HepG2 (cell line): ENCODE results near the gene AMZ2. TPM values are rescaled to one million over a fixed set of nuclear protein-coding genes. Genes with fewer than 3 reads are reported as not detected.
A peak's percentile ranks its signal among the peaks of the same experiment; 100 is the strongest.

Experiments
- AHR ChIP-seq: IDR thresholded peaks from 2 replicates; pipeline ENCODE4 v1.6.1; 2018; ENCODE audit warnings: missing genetic modification reagents, missing compliant biosample characterization
- ARNT2 ChIP-seq: sonication (generic); formaldehyde crosslinking; IDR thresholded peaks from 2 replicates; pipeline ENCODE4 v1.8.0; 2022; ENCODE audit warnings: mild to moderate bottlenecking, low read depth, missing genetic modification reagents, moderate library complexity
- ELF3 ChIP-seq: IDR thresholded peaks from 2 replicates; pipeline ENCODE4 v1.6.1; 2016; ENCODE audit warnings: missing genetic modification reagents, missing compliant biosample characterization
- ERF ChIP-seq: IDR thresholded peaks from 2 replicates; pipeline ENCODE4 v1.6.1; 2018; ENCODE audit warnings: missing biosample characterization, missing genetic modification reagents
- FOXK1 ChIP-seq: sonication (generic); formaldehyde crosslinking; IDR thresholded peaks from 2 replicates; pipeline ENCODE4 v1.4.0; 2020; ENCODE audit warnings: low read depth, missing genetic modification reagents, borderline replicate concordance
- KAT2B ChIP-seq: fragments of 150-350 bp; IDR thresholded peaks from 2 replicates; pipeline ENCODE4 v1.6.1; 2014; ENCODE audit warnings: low read depth, low read length, borderline replicate concordance
- MTA1 ChIP-seq: sonication (generic); formaldehyde crosslinking; IDR thresholded peaks from 2 replicates; pipeline ENCODE4 v1.4.0; 2020; ENCODE audit warnings: missing genetic modification reagents, mild to moderate bottlenecking, borderline replicate concordance
- RFX5 ChIP-seq: IDR thresholded peaks from 2 replicates; pipeline ENCODE4 v1.6.1; 2011; ENCODE audit warnings: low read depth, low read length, improper control_type of control experiment
- RFXAP ChIP-seq: sonication (generic); formaldehyde crosslinking; IDR thresholded peaks from 2 replicates; pipeline ENCODE4 v1.4.0; 2020; ENCODE audit warnings: missing genetic modification reagents, borderline replicate concordance
- SUZ12 ChIP-seq: fragments of 150-350 bp; IDR thresholded peaks from 2 replicates; pipeline ENCODE4 v1.6.1; 2014; ENCODE audit warnings: low read depth, low read length
- TCF7L2 ChIP-seq: IDR thresholded peaks from 2 replicates; pipeline ENCODE4 v1.6.1; 2011; ENCODE audit warnings: mild to moderate bottlenecking, low read depth, low read length, moderate library complexity
- ZMAT5 ChIP-seq: sonication (generic); formaldehyde crosslinking; IDR thresholded peaks from 2 replicates; pipeline ENCODE4 v1.5.0; 2020; ENCODE audit warnings: mild to moderate bottlenecking, low read depth, missing genetic modification reagents, borderline replicate concordance
- ZNF101 ChIP-seq: sonication (generic); formaldehyde crosslinking; IDR thresholded peaks from 2 replicates; pipeline ENCODE4 v1.4.0; 2020; ENCODE audit warnings: mild to moderate bottlenecking, low read depth, missing genetic modification reagents, borderline replicate concordance
- ZNF317 ChIP-seq: sonication (generic); formaldehyde crosslinking; IDR thresholded peaks from 2 replicates; pipeline ENCODE4 v1.5.0; 2020; ENCODE audit warnings: mild to moderate bottlenecking, missing genetic modification reagents
- ZNF318 ChIP-seq: sonication (generic); formaldehyde crosslinking; IDR thresholded peaks from 2 replicates; pipeline ENCODE4 v1.4.0; 2020; ENCODE audit warnings: mild to moderate bottlenecking, missing genetic modification reagents
- ZNF382 ChIP-seq: sonication (generic); formaldehyde crosslinking; IDR thresholded peaks from 2 replicates; pipeline ENCODE4 v1.5.0; 2020; ENCODE audit warnings: missing genetic modification reagents, mild to moderate bottlenecking, borderline replicate concordance
- ZNF510 ChIP-seq: sonication (generic); formaldehyde crosslinking; IDR thresholded peaks from 2 replicates; pipeline ENCODE4 v1.4.0; 2020; ENCODE audit warnings: low read depth, mild to moderate bottlenecking, missing genetic modification reagents
- ZSCAN5A ChIP-seq: sonication (generic); formaldehyde crosslinking; IDR thresholded peaks from 2 replicates; pipeline ENCODE4 v1.8.0; 2022; ENCODE audit warnings: mild to moderate bottlenecking, missing genetic modification reagents, borderline replicate concordance
- ZZZ3 ChIP-seq: sonication (generic); formaldehyde crosslinking; IDR thresholded peaks from 2 replicates; pipeline ENCODE4 v1.4.0; 2020; ENCODE audit warnings: missing genetic modification reagents, mild to moderate bottlenecking, borderline replicate concordance
- polyA plus RNA-seq, 8 experiments: library from polyadenylated mRNA; depleted of rRNA in 3 of 8; stranded (reverse) in 7 of 8; unstranded in 1 of 8; fragments of >200 nt; fragmentation: Illumina TruSeq in 4 of 8; extraction: Trizol in 4 of 8; gene quantifications; 2 replicates each; pipeline versions ENCODE4 v1.2.1 to v1.2.3, GENCODE V29; 2011 to 2016; ENCODE audit warnings: low read depth in 4 of 8, missing spikeins in 1 of 8, mixed read lengths in 1 of 8; ENCODE audit not compliant: insufficient read depth in 1 of 8
- total RNA-seq, 5 experiments: library from RNA; depleted of rRNA; stranded (reverse); fragments of >200 nt; fragmentation: Illumina TruSeq; extraction: Trizol; gene quantifications; 2 replicates each; pipeline ENCODE4 v1.2.3, GENCODE V29; 2016; ENCODE audit warnings: low read depth in 1 of 5

AMZ2 gene
- total and polyA plus RNA-seq, 2 of the 13 experiments (the other 11 are each of a cell fraction or from before 2014, with no cell fraction given), result 86.9 to 90.2 TPM

GRCh38 chr17:68291836-68292688, 44.2 kb downstream of the AMZ2 start (continued):
- TF ChIP-seq ZNF101 (CRISPR knock-in tag) (no peak), ZNF382 (no peak), ZZZ3 (no peak), AHR (CRISPR knock-in tag) (peak; percentile 79; the same call in 1 of the 2 replicates), MTA1 (CRISPR knock-in tag) (peak; percentile 69; the same call in 1 of the 2 replicates), ZMAT5 (CRISPR knock-in tag) (no peak), FOXK1 (peak; percentile 52; the same call in 1 of the 2 replicates), RFXAP (CRISPR knock-in tag) (no peak), ZNF318 (CRISPR knock-in tag) (0 out of 2 replicates have a peak, but pooled peaks have one; percentile 16), ELF3 (CRISPR knock-in tag) (no peak; the same call in 1 of the 2 replicates), ZNF510 (CRISPR knock-in tag) (no peak), TCF7L2 (no peak), ARNT2 (CRISPR knock-in tag) (peak; percentile 23; the same call in 1 of the 2 replicates), RFX5 (no peak), KAT2B (no peak), ZNF317 (CRISPR knock-in tag) (peak; percentile 69), ERF (CRISPR knock-in tag) (peak; percentile 81; the same call in 1 of the 2 replicates), SUZ12 (no peak), ZSCAN5A (CRISPR knock-in tag) (0 out of 2 replicates have a peak, but pooled peaks have one; percentile 13)
